Stimulated activated CD8-positive, alpha-beta memory T cell treated with anti-CD3 and anti-CD28 coated beads, Interleukin-7, amount 100 ng/mL, for 24 hours (primary cell): ENCODE measurements around the gene PCDH9.

Experiments used
- DNase-seq: peaks from one replicate; pipeline ENCODE4 v3.0.0-alpha.2; 2020; ENCODE audit warnings: low read depth

PCDH9 gene, protein sequence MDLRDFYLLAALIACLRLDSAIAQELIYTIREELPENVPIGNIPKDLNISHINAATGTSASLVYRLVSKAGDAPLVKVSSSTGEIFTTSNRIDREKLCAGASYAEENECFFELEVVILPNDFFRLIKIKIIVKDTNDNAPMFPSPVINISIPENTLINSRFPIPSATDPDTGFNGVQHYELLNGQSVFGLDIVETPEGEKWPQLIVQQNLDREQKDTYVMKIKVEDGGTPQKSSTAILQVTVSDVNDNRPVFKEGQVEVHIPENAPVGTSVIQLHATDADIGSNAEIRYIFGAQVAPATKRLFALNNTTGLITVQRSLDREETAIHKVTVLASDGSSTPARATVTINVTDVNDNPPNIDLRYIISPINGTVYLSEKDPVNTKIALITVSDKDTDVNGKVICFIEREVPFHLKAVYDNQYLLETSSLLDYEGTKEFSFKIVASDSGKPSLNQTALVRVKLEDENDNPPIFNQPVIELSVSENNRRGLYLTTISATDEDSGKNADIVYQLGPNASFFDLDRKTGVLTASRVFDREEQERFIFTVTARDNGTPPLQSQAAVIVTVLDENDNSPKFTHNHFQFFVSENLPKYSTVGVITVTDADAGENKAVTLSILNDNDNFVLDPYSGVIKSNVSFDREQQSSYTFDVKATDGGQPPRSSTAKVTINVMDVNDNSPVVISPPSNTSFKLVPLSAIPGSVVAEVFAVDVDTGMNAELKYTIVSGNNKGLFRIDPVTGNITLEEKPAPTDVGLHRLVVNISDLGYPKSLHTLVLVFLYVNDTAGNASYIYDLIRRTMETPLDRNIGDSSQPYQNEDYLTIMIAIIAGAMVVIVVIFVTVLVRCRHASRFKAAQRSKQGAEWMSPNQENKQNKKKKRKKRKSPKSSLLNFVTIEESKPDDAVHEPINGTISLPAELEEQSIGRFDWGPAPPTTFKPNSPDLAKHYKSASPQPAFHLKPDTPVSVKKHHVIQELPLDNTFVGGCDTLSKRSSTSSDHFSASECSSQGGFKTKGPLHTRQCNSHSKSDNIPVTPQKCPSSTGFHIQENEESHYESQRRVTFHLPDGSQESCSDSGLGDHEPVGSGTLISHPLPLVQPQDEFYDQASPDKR (N-terminal part only)

DNA sequence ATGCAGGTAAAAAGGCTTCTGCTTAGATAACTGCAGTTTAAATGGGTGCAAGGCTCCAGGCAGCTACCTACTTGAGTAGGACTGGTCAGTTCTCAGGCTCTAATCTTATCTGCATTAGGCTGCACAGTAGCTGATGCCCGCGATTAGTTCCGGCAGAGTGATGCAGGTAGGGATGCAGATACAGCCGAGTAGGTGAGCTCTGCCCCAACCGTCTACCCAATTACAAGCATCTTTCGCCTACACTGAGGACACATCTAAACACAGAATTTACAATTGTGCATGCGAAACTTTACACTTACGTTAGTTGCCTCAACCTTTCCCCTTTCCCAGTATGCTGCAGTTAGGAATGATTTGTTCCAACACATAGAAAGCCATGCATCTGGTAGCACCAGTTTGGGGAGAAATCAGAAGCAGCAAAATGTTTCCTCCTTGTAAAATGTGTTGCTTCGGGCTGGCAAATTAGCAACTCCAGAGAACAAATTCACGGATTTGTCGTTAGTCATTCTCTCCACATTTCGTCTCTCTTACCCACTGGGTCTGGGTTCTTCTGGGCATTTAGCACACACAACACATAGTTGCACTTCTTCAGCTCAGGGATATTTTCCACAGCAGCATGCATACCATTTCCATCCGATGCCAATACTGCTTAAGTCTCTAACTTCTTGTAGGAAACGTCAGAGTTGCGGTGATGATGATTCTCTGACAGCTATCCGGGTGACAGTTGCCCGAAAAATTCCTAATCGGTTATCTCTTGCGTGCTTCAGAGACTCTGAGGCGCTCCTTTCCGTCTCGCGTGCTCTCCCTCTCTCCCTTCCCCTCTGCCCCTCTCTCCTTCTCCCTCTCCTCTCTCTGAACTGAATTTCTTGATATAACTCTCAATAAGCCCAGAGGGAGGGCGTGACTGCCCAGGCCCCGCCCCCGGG lies at the start of gene PCDH9:
PCDH9 (minus strand) TSS at position 856 of the 923 bp plus-strand sequence. CDS start 1,896 bp downstream, outside the sequence.
- DNase-seq = no peak

GRCh38 chr13:67278235-67278634 lies 48.1 kb upstream of the PCDH9 start:
- DNase-seq = no peak

DNA sequence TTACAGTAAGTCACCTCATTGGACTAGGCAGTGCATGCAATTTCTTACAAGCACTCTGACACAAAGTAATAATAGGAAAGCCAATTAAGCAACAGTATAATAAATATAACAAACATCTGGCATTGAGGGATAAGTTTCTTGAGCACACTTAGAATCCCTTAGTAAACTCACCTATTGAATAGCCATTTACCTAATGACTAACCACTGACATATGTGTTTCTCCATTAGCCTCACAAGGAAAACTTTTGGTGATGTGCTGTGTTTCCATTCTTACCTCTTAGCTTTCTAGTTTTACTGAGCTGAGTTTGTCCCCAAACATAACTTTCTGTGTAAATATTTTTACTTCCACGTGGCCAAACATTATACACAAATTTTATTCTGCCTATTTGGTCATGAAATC lies 47.4 kb upstream of the PCDH9 start:
- DNase-seq = no peak

DNA sequence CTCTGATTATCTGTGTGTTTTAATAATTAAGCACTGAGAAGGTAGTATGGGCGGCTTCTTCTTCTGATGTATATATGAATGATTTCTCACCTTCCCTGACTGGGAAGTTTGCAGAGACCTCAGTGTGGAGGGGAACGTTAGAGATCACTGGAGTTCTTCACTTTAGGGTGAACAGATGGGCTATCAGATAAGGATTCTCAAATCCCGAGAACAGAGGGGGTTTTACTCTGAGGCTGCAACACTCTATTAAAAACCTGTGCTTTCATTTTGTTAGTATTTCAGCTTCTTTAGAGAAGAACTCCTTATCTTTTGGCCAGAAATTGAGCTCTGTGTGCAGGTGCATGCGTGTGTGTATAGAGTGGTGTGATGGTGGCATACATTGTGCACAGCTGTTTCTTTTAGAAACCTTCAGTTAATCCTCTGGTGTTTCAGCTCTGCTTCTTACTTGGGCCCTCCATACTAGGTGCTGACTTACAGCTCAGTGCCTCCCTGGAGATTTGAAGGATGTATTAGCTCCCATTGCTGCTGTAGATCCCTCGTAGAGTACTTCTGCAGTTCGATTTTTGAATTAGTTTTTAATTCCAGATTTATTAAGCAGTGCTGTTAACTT lies 45.3 kb upstream of the PCDH9 start:
- DNase-seq = no peak

DNA sequence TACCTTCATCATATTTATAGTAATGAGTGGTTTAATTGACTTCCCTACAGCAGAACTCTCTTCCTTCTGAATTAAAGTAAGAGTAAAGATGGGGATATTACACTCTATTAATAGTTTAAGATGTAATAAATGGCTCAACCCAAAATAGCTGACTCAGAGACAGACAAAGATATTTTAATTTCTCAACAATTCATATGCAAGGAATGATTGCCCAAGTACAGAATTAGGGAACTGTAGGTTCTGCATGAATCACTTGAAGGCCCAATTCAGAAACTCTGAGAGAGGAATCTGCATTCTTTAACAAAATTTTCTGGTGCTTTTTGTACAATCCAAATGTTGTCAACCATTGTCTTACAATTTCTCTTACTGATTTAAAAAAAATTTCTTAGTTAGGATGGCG lies 42.9 kb upstream of the PCDH9 start:
- no peak for DNase-seq

- DNase-seq = no peak
Measured at GRCh38 chr13:67267136-67267535, 37.0 kb upstream of the PCDH9 start.

DNA sequence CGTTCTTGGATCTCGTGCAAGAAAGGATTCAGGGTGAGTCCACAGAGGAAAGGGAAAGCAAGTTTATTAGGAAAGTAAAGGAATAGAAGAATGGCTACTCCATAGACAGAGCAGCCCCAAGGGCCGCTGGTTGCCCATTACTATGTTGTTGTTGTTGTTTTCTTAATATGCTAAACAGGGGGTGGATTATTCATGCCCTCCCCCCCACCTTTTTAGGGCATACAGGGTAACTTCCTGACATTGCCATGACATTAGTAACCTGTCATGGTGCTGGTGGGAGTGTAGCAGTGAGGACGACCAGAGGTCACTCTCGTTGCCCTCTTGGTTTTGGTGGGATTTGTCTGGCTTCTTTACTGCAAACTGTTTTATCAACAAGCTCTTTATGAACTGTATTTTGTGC lies 29.1 kb upstream of the PCDH9 start:
- DNase-seq = no peak

GRCh38 chr13:67258482-67258881 lies 28.3 kb upstream of the PCDH9 start:
- no peak for DNase-seq

DNA sequence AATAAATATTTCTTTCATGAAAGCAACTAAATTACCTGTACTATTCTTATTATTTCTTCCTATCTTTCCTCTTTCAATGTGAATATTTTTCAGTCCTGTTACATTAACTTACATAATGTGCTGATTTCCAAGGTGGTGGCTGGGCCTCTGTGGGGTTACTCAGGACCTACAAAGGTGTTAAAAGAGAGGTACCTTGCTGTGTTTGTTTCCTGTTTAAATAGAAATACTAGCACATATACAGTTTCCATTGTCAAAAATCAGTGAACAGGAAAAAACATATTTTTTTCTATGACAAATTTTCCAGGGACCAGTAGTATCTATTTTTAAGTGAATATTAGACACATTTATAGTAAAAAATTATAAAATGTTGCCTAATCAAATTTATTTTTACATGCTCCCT lies 8.7 kb upstream of the PCDH9 start:
- no peak for DNase-seq

- DNase-seq = no peak
Measured at GRCh38 chr13:67238277-67238859, 8.2 kb upstream of the PCDH9 start.

GRCh38 chr13:67235265-67235664 lies 5.1 kb upstream of the PCDH9 start:
- DNase-seq = no peak

DNA sequence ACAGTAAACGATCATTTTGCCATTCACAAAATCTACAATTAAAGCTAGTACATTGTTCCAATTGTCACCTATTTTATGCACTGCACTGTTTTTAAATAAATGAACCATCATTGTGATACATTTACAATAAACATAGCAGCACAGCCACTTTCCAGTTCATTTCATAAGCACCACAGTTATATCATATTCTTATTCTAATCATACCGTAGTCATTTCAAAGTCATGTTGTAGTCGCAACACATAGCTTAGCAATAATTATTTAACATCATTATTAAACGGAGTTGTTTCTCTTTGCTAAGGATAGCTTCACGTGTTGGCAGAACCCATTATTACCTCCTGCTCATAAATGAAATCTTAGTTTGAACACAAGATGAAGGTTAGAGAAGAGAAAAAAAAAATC lies 2.2 kb upstream of the PCDH9 start:
- DNase-seq = no peak

- no peak for DNase-seq
Measured at GRCh38 chr13:67231289-67232000, 1.3 kb upstream of the PCDH9 start.

DNA sequence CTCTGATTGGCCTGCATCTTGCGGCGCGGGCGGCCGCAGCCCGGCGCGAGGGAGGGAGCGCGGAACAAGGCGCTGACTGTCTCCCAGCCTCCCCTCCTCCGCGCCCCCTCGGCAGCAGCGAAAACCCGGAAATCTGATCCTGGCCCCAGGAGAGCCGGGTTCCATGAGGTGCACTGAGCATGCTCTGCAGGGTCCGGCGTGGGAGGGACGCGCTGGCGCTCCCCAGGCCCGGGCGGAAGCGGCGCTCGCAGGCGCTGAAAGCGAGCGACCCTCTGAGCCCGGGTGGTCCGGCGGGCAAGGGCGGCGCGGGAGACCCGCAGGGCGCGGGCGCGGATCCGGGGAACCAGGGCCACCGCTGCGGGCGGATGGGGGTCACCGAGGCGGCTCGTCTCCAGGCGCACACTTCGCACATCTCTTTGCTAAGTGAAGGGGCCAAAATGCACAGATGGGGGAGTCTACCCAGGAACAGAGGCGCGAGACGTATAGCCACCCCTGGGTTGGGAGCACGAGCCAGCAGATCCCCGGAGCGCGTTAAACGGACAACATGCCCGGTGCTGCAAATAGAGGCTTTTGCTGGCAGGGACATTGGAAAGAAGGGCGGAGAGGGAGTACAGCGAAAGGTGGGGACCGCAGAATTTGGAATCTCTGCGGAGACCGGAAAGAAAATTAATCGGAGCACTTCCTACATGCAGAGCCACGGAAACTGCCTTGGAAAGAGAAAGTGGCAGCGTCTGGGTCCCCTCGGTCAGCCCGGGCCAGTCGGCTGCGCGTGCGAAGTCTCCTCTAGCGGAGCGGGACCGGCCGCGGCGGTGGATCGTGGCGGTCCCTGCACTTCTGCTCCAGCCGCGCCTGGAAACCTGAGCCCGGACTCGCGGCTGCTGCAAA lies 510 bp upstream of the PCDH9 start:
- peak; percentile 75 for DNase-seq

DNA sequence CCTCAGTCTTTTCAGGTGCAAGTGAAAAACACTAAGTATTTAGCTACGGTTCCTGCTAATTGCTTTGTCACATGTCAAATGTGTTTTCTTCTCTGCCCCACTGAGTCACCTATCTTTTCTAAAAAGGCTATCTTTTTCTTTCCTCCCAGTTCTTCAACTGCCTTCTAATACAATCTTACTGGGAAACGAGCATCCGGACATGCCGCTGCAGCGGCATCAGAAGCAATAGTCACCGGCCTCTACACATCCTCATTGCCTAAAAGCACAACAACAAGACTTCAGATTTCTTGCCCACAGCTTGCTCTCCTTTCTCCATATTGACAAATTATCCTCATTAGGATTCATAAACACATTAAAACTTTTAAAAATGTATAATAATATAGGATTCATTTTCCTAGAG lies 1.2 kb downstream of the PCDH9 start:
- no peak for DNase-seq

DNA sequence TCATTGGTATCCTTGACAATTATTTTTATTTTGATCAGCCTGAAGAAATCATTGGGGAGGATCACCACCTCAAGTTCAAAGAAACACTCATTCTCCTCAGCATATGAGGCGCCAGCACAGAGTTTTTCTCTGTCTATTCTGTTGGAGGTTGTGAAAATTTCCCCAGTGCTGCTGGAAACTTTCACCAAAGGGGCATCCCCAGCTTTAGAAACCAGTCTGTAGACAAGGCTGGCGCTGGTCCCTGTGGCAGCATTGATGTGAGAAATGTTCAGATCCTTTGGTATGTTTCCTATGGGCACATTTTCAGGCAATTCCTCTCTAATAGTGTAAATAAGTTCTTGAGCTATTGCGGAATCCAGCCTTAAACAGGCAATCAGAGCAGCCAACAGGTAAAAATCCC lies 2.1 kb downstream of the PCDH9 start:
- DNase-seq = no peak

GRCh38 chr13:67227131-67227983 lies 2.8 kb downstream of the PCDH9 start:
- DNase-seq = no peak

- no peak for DNase-seq
Measured at GRCh38 chr13:67226696-67227095, 3.4 kb downstream of the PCDH9 start.
